Raji (cell line): ENCODE data around the gene TRIP12.

Source experiments
- POLR2A ChIP-seq: IDR thresholded peaks from 2 replicates; pipeline ENCODE4 v1.6.1; 2011; ENCODE audit warnings: low read depth, low read length, control low read depth; ENCODE audit not compliant: insufficient read depth

TRIP12 gene

GRCh38 chr2:229818230-229818629 lies 103.6 kb downstream of the TRIP12 start:
- no peak for TF ChIP-seq POLR2A

- TF ChIP-seq POLR2A = no peak
These were observed 106.0 kb downstream of the TRIP12 start for GRCh38 chr2:229815858-229816257.

GRCh38 chr2:229815342-229815741 lies 106.5 kb downstream of the TRIP12 start:
- TF ChIP-seq POLR2A = no peak

GRCh38 chr2:229810786-229811185 lies 111.0 kb downstream of the TRIP12 start:
- TF ChIP-seq POLR2A = no peak

GRCh38 chr2:229805559-229805958 lies 116.2 kb downstream of the TRIP12 start:
- no peak for TF ChIP-seq POLR2A

- no peak for TF ChIP-seq POLR2A
These were observed 119.0 kb downstream of the TRIP12 start for GRCh38 chr2:229802785-229803184.

- no peak for TF ChIP-seq POLR2A
These were observed 120.6 kb downstream of the TRIP12 start for GRCh38 chr2:229800997-229801754.

GRCh38 chr2:229798446-229799155 lies 123.2 kb downstream of the TRIP12 start:
- no peak for TF ChIP-seq POLR2A

- no peak for TF ChIP-seq POLR2A
These were observed 126.8 kb downstream of the TRIP12 start for GRCh38 chr2:229795058-229795457.

- TF ChIP-seq POLR2A = no peak
These were observed 127.2 kb downstream of the TRIP12 start for GRCh38 chr2:229794636-229795035.

GRCh38 chr2:229784791-229785190 lies 137.0 kb downstream of the TRIP12 start:
- no peak for TF ChIP-seq POLR2A

GRCh38 chr2:229783108-229783721 lies 138.6 kb downstream of the TRIP12 start:
- no peak for TF ChIP-seq POLR2A

- no peak for TF ChIP-seq POLR2A
These were observed 140.7 kb downstream of the TRIP12 start for GRCh38 chr2:229780856-229781773.

- TF ChIP-seq POLR2A = no peak
These were observed 142.2 kb downstream of the TRIP12 start for GRCh38 chr2:229779650-229780049.

- TF ChIP-seq POLR2A = no peak
These were observed 144.1 kb downstream of the TRIP12 start for GRCh38 chr2:229777716-229778115.

GRCh38 chr2:229775614-229776313 lies 146.0 kb downstream of the TRIP12 start:
- no peak for TF ChIP-seq POLR2A
